Nucleus accumbens (tissue), 56 donors: ENCODE results near the gene AP3B1.

Source experiments
- DNase-seq, 56 donors: peaks; one replicate each; lab custom pipeline; 2025; lab: John Stamatoyannopoulos, UW

Gene AP3B1

GRCh38 chr5:78294248-78295034 is at the start of gene AP3B1:
Gene AP3B1 (minus strand): TSS chr5:78294698. CDS start chr5:78294579, 119 bp downstream.
- peak; percentile 41 to 98 (median 95) for DNase-seq

GRCh38 chr5:78341440-78341839 is 46.9 kb upstream of the AP3B1 start:
- no peak for DNase-seq

- DNase-seq: no peak
Measured at GRCh38 chr5:78339617-78340436, 45.3 kb upstream of the AP3B1 start.

DNA sequence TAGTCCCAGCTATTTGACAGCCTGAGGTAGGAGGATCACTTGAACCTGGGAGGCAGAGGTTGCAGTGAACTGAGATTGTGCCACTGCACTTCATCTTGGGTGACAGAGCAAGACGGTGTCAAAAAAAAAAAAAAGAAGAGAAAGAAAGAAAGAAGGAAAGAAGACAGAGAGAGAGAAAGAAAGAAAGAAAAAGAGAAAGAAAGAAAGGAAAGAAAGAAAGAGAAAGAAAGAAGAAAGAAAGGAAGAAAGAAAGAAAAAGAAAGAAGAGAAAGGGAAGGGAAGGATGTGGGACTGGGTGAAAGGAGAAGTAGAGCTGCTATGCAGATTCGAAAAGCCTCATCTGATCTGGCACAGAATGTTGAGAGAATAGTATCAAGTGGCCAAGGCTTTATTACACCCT is 42.2 kb upstream of the AP3B1 start:
- no peak for DNase-seq

DNA sequence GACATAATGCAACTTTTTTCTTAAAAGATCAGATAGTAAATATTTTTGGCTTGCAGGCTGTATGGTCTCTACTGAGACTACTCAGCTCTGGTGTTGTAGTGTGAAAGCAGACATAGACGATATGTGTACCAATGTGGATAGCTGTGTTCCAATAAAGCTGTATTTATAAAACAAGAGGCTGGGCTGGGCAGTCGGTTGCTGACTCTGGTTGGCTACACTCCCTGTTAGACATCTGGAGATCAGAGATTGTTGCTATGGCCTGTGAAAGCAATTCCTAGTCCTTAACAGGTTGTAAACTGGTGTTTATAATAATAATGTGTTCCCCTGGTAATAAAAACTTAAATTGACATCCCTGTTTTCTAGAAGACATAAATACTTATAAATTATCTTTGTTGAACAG is 41.5 kb upstream of the AP3B1 start:
- DNase-seq: no peak

GRCh38 chr5:78334811-78335210 is 40.3 kb upstream of the AP3B1 start:
- no peak for DNase-seq

- no peak for DNase-seq
Measured at GRCh38 chr5:78331523-78332080, 37.1 kb upstream of the AP3B1 start.

DNA sequence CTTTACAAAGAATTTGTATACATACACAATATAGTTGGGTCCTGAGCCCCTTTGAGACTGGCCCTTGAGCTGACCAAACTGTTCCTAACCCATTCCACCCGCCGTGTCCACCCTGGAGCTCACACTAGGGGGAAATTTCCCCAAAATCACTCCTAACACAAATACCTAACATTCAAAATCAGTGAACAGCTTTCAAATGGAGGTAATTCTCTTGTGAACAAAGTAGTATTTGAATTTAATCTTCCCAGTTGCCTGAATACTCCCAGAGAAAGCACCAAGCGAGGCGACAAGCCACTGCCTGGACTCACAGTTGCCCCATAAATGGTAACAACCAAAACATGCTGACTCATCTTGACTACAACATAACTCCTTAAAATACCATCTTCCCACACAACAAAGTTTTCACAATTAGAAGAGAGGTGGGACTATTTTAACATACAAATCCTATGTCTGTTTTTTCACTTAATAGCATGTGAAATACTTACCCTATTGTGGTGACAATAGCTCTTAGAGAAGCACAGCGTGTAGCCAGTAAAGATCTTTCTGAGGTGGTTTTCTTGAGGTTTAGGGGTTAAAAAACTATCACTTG is 34.2 kb upstream of the AP3B1 start:
- DNase-seq: no peak

- no peak for DNase-seq
Measured at GRCh38 chr5:78327761-78328510, 33.4 kb upstream of the AP3B1 start.

GRCh38 chr5:78326930-78327329 is 32.4 kb upstream of the AP3B1 start:
- no peak for DNase-seq

DNA sequence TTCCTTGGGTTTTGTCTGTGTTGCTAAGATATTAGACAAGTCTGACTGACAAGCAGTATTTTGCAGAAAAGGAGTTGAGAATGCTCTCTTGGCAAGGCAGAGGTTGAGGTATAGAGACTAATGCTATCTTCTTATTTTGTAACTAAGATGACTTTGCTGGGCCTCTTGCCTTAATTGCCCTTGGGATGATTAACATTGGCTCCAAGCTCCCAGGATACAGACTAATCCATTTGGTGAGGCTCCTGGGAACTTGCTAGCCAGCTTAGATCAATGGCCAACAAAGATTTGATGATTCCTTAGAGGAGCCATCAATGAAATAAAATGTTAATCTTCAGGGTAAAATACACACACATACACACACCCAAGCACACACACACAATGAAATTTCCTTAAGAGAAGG is 28.7 kb upstream of the AP3B1 start:
- no peak for DNase-seq

GRCh38 chr5:78320401-78320800 is 25.9 kb upstream of the AP3B1 start:
- DNase-seq: peak in 6 of 56 donors; percentile 1 to 41 (median 3)

- DNase-seq: no peak
Measured at GRCh38 chr5:78318337-78318736, 23.8 kb upstream of the AP3B1 start.

GRCh38 chr5:78317515-78317914 is 23.0 kb upstream of the AP3B1 start:
- no peak for DNase-seq

DNA sequence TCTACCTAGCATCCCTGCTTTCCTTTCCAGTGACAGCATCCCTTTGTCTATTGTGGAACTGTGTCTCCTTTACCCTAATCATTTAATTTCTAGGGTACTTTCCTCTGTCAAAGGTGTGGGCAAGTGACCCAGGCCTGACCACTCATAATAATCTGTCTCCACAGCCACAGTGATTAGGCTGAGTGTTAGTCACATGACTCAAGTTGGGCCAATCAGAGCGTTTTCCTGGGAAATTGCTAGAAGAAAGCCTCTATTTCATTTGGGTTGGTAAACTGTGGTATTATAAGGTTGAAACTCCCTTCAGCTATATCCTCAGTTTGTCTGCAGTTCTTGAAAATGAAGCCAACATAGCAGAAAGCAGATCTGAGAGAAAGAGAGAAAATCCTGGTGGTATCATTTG is 14.2 kb upstream of the AP3B1 start:
- no peak for DNase-seq

GRCh38 chr5:78300464-78301045 is 6.1 kb upstream of the AP3B1 start:
- no peak for DNase-seq

GRCh38 chr5:78295035-78295961 is 800 bp upstream of the AP3B1 start:
- peak in 17 of 56 donors; percentile 3 to 74 (median 47) for DNase-seq

DNA sequence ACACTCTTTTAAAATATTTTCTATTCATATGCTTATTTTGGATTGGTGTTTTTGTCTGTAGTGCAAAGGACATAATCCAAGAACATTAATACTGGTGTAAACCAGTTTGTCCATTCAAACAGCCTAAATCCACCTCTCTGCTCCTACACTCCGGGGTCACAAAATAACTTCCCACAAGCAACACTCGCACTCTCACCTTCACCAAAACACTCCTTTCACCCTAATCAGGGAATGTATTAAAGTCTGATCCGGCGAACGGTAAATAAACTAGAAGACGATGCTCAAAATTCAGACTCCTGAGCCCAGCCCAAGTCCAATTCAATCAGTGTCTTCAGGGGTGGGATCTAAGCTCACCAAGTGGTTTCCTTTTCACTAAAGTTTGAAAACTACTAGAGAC is 649 bp downstream of the AP3B1 start:
- DNase-seq: peak in 3 of 56 donors; percentile 25 to 40 (median 34)

GRCh38 chr5:78291687-78292086 is 2.8 kb downstream of the AP3B1 start:
- DNase-seq: no peak
